HG02571 (cell line): ENCODE data around the gene GMDS.

Experiments
- ATAC-seq: cut with Tn5 transposase; IDR thresholded peaks from one replicate; pipeline ENCODE4 v1.9.1; 2021; ENCODE audit warnings: mild to moderate bottlenecking, moderate library complexity; ENCODE audit not compliant: unreplicated experiment

GMDS gene

DNA sequence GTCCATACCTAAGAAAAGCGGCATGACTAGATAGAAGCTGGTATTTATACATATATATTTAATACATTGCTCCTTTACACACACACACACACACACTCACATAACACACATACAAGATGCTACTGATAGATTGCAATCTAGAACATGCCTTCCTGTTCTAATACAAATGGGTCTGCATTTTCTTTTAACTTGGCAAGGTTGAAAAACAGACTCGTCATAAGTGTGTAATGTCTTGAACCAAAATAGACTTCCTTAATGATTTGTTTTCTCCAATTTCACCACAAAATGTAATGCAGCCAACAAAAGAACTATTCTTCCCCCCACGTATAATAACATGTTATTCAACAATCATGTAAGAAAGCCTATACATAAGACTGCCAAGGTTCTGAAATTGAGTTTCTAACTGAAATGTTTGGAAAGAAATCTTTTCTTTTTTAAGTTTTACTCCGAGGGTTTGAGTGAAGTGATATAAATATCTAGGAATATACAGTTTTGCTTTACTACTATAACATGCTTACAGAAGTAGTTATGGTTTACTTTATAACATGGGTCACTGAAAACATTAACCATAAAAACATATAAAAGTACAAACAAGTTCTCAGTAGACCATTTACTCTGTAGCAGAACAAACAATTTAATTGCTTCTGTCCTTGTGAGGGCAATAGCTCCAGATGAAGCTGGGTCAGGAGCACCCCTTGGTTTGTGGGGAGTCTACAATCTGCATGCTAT lies 428.2 kb downstream of the GMDS start:
- ATAC-seq = no peak

DNA sequence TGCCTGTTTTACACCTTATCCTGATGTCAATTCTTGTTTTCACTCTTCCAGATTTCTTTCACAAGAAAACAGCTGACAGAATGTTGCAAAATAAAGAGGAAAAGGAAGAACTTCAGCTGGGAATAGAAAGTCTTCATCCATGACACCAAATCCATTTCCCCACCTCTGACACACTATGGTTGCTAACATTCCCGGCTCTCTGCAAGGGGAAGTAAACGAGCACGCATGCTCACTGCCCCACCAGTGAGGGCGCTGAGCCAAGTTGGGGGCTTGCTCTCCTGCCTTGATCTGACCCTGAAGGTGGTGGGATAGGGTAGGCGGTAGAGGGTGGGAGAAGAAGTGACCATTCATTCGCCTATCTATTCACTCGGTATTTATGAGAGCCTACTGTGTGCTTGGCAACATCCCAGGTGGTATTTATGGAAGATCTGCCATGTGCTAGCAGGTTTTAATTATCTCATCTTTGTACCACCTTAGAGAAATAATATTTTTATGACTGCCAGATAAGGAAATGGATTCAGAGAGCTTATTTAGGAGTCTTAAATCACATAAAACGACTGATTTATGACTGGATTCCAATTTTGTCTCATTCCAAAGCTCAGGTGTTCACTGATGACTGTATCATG lies 429.5 kb downstream of the GMDS start:
- ATAC-seq = no peak

DNA sequence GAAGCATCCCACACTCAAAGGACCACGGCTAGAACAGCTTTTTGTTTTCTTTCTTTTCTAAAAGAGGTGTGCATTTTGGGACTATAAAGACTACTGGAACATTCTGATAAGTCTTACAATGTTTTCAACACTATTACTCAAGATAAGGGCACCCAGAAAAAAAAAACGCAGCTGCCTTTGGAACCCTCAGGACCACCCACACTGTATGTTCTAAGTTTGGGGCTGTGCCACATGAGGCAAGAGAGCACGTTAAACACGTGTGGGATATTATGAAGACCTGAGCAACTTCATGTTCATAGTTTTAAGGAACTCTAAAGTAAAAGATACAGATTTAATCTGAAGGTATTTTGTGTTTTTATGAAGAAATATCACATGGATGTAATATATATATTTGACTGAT lies 431.1 kb downstream of the GMDS start:
- no peak for ATAC-seq

DNA sequence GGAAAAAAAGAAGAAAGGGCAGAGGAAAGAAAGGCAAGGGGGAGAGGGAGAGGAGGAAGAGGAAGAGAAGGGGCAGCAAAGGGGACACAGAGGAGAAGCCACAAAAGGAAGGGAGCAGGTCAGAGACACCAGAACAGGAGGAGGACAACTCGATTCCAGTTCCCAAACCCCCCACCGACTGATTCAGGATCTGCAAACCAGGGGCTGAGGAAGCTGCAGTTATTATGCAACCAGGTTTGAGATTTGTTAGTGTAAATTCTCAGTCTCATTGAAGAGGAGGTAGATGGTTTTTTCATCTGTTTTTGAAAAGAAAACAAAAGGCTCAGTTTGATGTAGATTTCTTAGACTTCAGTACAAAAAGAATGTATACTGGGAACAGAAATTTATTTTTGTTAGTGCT lies 432.9 kb downstream of the GMDS start:
- ATAC-seq = no peak

DNA sequence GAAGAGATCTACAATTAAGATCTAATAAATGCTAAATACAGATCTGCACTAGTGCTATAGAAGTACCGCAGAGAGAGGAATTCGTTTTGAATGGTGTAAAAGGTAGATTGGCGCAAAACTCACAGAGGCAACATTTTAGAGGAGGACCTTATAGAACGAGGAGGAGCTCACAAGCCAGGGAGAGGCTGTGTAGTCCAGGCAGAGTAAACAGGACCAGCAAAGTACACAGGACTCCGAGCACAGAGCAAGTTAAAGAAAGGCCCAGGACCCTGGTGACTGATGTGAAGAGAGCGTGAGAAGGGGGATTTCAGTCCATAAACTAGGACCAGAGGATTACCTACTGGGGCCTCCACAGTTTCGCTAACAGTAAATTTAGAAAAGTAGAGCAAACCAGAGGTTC lies 433.4 kb downstream of the GMDS start:
- no peak for ATAC-seq

DNA sequence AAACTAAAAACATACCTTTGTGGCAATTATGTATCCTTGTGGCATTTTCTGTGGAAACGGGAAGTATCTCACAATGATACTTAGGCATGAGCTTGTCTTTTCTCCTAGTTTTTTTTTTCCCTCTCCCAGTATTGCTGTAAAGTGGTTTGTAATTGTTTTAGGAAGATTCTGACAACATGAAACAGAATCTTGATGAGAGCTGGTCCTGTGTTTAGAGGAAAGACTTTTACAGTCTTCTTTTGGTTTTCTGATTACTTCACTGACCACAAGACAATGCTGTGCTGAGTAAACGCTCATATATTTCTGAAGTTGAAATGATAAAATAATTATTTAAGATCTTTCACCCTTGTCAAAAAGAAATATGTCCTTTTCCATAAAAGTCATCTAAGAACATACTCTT lies 434.5 kb downstream of the GMDS start:
- ATAC-seq = no peak

DNA sequence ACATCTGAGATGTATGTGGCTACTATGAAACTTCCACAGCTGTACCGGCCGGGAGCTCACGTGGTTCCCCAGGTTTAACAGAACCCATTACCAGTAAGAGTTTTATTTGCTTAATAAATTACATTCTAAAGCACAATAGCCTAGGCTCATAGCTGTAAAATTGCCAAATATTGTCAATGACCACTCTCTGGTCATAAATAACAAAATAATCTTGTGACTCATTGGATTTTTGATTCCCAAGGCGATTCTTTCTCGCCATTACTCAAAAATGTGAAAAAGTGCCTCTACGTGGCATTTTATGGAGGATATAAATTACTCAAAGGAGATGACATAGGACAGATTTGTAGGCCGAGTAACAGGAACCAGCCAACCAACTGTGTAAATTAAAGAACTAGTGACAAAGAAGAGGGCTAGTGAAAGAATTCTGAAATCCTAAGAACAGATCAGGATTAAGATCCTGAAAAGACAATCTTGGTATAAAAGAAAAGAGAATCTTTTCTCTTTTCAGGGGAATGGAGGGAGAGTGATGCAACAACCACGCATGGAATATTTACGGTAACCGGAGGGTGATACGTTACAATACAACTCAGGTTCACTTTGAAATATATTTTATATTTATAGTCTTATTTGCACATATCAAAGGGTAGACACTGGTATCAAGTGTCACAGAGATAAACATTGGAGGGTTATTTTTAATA lies 436.0 kb downstream of the GMDS start:
- no peak for ATAC-seq

DNA sequence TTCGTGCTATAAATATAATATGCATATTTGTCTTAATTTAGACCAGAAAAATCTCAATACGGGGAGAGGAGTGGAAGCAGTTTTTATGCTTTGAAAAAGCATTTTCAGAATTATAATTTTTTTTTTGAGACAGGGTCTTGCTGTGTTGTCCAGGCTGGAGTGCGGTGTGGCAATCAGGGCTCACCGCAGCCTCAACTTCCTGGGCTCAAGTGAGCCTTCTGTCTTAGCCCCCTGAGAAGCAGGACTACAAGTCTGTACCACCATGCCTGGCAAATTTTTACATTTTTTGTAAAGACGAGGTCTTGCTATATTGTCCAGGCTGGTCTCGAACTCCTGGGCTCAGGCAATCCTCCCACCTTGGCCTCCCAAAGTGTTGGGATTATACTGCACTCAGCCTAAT lies 438.5 kb downstream of the GMDS start:
- no peak for ATAC-seq

DNA sequence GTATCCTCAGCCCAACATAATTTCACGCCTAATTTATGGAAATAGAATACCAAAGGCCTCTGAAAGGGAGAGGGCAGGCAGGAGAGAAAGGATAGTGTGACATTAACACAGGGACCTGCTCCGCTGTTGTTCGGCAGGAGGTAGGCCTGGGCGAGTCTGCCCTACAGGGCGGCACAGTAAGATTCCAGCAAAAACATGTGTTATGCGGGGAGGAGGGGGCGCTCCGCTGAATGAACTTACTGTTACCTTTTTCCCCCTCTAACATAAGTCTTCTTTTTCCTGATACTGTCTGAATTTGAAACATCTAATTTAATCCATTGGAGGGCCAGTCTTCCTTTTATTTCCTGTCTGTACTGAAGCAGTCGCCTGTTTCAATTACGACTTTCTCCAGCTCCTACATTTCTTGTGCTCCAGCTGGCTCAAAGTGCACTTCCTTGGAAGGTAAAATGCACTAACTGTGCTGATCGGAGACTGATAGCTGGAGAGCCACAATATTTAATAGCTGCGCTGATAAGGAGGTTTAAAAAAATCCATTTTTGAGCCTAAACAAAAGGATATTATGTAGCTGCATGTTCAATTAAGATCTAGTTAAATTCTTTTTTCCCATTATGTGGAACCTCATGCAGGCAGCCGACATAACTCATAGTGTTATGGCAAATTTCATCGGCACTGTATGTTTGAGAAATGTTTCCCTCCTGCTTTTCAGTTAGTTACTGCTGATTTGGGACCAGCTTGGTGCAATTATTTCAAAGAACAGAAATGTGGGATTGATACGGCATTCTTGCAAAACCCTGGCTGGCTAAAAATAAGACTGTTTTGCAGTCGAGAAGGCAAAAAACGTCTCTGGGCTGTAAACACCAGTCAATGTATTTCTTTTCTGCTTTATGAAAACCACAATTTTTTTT lies 442.7 kb downstream of the GMDS start:
- ATAC-seq = no peak

DNA sequence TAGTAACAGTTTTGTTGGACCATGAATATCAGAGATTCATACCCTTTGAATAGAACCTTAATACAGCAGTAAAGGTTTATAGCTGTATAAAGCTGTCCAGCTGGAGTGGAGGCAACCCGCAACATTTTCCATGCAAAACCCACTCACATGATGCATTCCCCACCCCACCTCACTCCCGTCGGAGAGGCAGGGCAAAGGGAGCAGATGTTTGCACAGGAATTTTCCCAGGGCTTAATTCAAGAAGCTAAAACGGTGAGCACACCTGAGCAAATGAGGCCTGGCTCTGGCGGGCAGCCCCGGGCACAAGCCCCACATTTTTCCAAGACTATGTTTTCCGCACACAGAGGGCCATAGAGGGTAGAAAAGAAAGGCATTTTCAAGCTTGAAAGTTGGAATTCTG lies 444.0 kb downstream of the GMDS start:
- no peak for ATAC-seq

DNA sequence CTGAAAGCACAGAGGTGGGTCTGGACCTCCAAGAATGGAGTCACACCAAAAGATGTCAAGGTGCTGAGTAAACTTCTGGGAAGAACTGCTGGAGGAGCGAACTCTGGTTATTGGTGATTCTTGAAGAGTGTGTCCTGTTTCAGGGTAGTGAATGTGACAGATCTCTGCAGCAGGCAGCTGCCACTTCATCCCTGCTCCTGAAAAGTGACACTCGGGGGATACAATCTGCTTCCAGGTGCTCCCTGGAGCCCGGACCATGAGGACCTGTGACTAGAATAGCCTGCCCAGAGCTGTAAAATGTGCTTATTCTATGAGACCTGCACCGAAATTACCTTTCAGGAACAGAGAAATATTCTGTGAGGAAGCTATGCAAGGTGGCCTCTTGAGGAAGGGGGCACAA lies 444.6 kb downstream of the GMDS start:
- ATAC-seq = no peak

DNA sequence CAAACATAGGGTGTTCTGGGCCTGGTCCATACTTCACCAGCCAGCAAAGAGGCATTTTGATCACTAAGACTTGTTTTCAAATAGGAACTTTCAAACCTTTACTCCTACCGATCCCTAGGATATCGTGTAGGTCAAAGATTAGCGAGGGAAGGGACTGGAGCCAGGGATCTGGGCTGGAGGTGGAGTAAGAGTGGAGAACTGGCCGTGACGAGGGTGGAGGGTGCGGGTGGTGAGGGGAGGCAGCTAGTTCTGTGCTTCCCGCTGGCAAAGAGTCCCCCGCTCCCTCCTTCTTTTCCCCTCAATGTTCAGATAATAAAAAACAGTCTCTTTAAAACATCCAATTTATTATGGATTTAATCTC lies 446.5 kb downstream of the GMDS start:
- no peak for ATAC-seq

DNA sequence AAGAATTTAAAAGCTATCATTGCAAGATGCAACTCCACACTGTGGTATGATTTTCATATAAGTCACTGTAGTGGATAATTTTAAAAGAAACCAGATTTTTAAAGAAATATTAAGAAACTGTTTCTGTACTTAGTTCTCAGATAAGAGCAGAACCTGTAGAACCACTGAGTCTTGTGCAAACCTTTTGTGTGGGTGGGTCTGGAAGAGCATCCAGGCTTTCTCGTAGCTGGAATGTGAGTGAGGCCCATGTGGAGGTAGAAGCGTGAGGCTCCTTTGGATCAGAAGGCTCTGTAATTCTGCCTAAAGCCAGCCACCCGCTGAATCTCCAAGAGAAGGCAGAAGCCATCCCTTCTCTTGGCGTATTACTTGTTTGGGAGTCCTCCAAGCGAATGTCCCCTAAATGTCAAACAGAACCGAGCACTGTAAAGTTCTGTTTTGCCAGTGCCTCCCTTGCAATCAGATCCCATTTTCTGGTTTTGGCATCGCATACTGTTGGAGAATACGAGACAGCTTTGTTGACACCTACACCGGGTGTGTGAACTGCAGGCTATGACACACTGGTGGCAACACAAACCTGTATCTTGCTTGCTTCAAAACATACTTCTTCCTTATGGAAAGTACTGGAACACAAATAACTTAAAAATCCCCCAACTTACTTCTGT lies 447.0 kb downstream of the GMDS start:
- no peak for ATAC-seq

DNA sequence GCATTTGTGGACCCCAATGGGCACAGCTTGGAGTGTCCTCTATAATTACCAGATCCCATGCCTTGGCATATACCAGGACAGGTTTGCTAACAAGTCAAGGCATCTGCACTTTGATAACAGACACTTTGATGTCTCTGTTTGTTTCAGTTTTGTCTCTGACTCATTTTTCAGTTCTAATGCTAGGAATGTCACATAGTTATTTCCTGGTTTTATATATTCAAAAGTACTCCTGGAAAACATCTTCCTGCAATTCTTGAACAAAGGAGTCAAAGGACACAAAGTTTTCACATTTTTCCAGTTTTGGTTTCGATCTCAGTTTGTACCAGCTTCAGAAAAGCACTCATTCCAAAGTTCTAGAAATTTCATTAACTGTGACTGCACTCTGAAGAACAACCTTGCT lies 447.6 kb downstream of the GMDS start:
- ATAC-seq = no peak

DNA sequence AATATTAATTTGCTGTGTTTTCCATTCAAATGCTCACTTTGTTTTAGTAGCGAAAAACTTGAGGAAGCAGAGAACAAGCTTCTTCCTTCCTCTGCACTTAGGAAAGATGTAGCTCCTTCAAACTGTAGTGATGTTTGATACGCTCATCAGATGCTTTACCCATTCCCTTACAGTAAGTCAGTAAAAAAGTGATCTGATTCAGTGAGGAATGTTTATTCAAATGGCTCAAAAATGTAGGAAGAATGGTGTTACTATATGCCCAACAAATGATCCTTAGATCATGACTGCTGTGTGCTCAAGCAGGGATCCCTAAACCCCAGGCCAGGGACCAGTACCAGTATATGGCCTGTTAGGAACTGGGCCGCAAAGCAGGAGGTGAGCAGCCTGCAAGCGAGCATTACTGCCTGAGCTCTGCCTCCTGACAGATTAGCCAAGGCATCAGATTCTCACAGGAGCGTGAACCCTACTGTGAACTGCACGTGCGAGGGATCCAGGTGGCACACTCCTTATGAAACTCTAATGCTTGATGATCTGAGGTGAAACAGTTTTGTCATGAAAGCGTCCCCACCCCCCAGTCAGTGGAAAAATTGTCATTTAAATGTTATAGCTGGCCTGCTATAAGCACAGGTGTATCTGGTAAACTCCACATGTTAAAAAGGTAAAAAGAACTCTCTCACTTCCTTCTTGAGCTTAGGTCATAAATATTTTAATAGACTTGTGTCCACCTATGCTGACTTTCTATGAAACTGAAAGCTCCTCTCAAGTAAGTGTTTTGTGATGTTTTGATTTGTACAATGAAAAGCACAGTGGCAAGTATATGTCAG lies 448.5 kb downstream of the GMDS start:
- ATAC-seq = peak; percentile 79

DNA sequence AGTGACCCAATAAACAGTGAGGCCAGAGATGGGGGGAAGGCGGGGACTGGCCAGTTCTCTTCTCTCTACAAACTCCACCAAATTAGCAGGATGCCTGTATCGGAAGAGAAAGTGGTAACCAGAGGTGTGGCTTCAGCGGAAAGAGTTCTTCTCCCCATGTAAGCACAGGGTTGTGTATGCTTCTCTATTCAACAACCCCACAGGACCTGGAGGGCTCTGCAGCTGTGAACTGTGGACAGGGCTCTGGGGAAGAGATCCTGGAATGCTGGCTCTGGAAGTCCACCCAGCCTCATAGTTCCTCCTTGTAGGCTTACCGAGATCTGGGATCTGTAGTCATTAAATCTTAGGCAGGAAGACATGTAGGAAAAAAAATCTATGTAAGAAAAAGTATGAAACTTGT lies 449.5 kb downstream of the GMDS start:
- no peak for ATAC-seq

DNA sequence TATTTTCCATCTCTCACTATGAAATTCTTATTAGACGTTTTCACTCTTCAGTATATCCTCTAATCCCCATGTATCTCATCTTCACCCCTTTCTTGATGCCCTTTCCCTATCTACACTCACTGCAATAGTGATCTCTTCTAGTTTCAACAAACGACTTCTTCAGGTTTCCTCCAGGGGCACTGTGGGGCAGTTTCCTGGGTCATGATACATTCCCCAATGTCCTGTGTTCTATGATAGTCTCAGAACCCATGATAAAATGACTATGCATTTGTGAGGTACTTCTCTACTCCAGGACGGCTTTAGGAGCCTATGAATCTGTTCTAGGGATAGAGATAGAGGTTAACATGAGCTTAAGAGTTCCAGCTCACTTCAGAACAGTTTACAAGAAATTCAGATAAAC lies 452.4 kb downstream of the GMDS start:
- no peak for ATAC-seq

DNA sequence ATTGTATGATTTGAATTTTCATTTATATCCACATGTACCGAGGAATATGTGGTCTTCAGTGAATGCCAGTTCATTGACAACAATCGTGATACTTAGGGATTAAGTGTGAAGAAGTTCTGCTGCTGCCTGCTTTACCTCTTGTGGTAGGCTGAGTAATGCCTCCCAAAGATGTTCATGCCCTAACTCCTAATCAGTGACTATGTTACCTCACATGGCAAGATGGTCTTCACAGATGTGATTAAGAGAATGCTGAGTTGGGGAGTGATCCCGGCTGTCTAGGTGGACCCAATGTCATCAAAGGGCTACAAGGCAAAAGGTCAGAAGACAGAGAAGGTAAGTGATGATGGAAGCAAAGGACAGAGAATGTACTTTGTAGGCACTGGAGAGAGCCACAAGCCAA lies 454.7 kb downstream of the GMDS start:
- no peak for ATAC-seq

DNA sequence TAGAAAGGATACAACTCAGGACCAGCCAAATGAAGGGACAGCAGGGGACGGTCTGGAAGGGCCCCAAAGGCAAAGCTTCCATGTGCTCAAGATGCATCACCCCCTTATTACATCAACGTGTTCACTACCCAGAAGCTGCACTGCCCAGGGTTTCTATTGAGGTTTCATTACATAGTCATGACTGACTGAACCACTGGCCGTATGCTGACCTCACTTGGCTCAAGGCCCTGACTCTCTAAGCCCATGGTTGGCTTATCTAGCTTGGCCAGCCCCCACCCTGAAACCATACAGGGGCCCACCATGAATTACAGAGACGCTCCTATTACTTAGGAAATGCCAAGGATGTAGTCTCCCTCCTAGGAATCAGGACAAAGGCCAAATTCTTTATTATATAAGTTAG lies 456.3 kb downstream of the GMDS start:
- ATAC-seq = no peak

DNA sequence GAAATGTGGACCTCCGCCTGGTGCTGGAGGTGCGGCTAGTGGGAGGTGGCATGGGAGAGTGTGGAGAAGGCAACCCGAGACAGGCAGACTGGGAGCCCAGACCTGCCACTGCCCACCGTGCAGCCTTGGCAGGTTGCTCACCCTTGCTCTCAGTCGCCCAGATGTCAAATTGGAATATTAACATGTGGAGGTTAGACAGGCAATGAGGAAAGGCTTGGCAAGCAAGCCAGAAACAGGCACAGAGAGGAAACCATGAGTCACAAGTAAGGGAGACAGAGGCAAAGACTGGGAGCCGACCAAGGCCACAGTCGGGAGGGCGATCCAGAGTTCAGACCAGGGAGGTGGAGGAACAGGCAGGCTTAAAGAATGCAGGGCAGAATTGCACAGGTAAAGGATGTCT lies 457.5 kb downstream of the GMDS start:
- ATAC-seq = no peak
